B cell (primary cell): Measurements from ENCODE around the gene BMP8A. TPM values are rescaled to one million over a fixed set of nuclear protein-coding genes. Genes with fewer than 3 reads are reported as not detected.

Experiments
- ATAC-seq: fragments of 200-7000 bp; cut with Tn5 transposase; one replicate; pipeline ENCODE4 v1.10.0; 2021; ENCODE audit warnings: low read depth, mild to moderate bottlenecking, moderate number of reproducible peaks, moderate library complexity
- CTCF ChIA-PET: fragments of 350-600 bp; sonication (Branson Sonifier 250); formaldehyde crosslinking; loops from one replicate; lab custom pipeline; 2021; ENCODE audit warnings: antibody characterized with exemption, inconsistent platforms; lab: Charles Lee
- POLR2A ChIA-PET: fragments of 350-600 bp; sonication (Branson Sonifier 250); formaldehyde crosslinking; loops from one replicate; lab custom pipeline; 2021; ENCODE audit warnings: antibody characterized with exemption; lab: Charles Lee
- DNase-seq: peaks from one replicate; pipeline ENCODE4 v3.0.0; 2013
- H2AFZ ChIP-seq: 2 replicates; pipeline ENCODE4 v1.6.1; 2012; ENCODE audit warnings: mild to moderate bottlenecking, low read depth, low read length; ENCODE audit not compliant: insufficient read depth, poor library complexity, severe bottlenecking
- H3K27ac ChIP-seq, 2 donors: 1 replicate in 1 of 2; 2 replicates in 1 of 2; pipeline ENCODE4 v1.5.1; 2012 to 2013; ENCODE audit warnings: low read length in 2 of 2, mild to moderate bottlenecking in 2 of 2, moderate library complexity in 1 of 2
- H3K27me3 ChIP-seq, 4 experiments: fragments of 200-600 bp in 1 of 4; sonication (generic) in 1 of 4; replicated peaks in 1 of 4; 1 replicate in 2 of 4; 2 replicates in 2 of 4; pipeline versions ENCODE4 v1.6.1 to v1.7.0; 2013 to 2016; ENCODE audit warnings: low read length in 3 of 4, mild to moderate bottlenecking in 2 of 4, mixed read lengths in 1 of 4, moderate library complexity in 1 of 4; ENCODE audit not compliant: insufficient read depth in 4 of 4, control insufficient read depth in 3 of 4; ENCODE audit errors: control extremely low read depth in 1 of 4
- H3K36me3 ChIP-seq, 2 experiments: replicated peaks in 1 of 2; 1 replicate in 1 of 2; 2 replicates in 1 of 2; pipeline versions ENCODE4 v1.6.1 to v1.7.1; 2013; ENCODE audit warnings: low read length in 1 of 2; ENCODE audit not compliant: insufficient read depth in 2 of 2, control insufficient read depth in 1 of 2; ENCODE audit errors: control extremely low read depth in 1 of 2, extremely low read depth in 1 of 2
- H3K4me1 ChIP-seq, 2 donors: fragments of 200-600 bp in 1 of 2; sonication (generic) in 1 of 2; 1 replicate in 1 of 2; 2 replicates in 1 of 2; pipeline versions ENCODE4 v1.5.1 to v1.6.1; 2013 to 2017; ENCODE audit warnings: low read length in 2 of 2; ENCODE audit not compliant: control insufficient read depth in 2 of 2, insufficient read depth in 2 of 2
- H3K4me2 ChIP-seq: replicated peaks from 2 replicates; pipeline ENCODE3; 2012; ENCODE audit warnings: mild to moderate bottlenecking, low read depth, low read length; ENCODE audit not compliant: poor library complexity, severe bottlenecking
- H3K4me3 ChIP-seq, 5 experiments: fragments of 200-600 bp in 1 of 5; sonication (generic) in 1 of 5; 1 replicate in 3 of 5; 2 replicates in 2 of 5; pipeline versions ENCODE4 v1.5.1 to v1.7.0; 2011 to 2016; ENCODE audit warnings: low read length in 4 of 5, mild to moderate bottlenecking in 4 of 5, low read depth in 2 of 5, control low read depth in 1 of 5, moderate library complexity in 1 of 5; ENCODE audit not compliant: insufficient read depth in 1 of 5; ENCODE audit errors: control extremely low read depth in 1 of 5, extremely low read depth in 1 of 5
- H3K79me2 ChIP-seq: fragments of 200-600 bp; sonication (generic); one replicate; pipeline ENCODE4 v1.6.0; 2016; ENCODE audit warnings: low read length; ENCODE audit not compliant: control insufficient read depth, insufficient read depth
- H3K9ac ChIP-seq: fragments of 200-600 bp; sonication (generic); 2 replicates; pipeline ENCODE4 v1.6.1; 2017; ENCODE audit warnings: mild to moderate bottlenecking, low read length, moderate library complexity
- H3K9me3 ChIP-seq, 3 donors: one replicate each; pipeline versions ENCODE4 v1.6.1 to v1.7.1; 2013; ENCODE audit warnings: low read length in 2 of 3; ENCODE audit not compliant: control insufficient read depth in 2 of 3, insufficient read depth in 1 of 3; ENCODE audit errors: control extremely low read depth in 1 of 3
- H4K20me1 ChIP-seq: 2 replicates; pipeline ENCODE4 v1.6.0; 2012; ENCODE audit warnings: mild to moderate bottlenecking, low read length; ENCODE audit not compliant: insufficient read depth, control insufficient read depth, poor library complexity, severe bottlenecking
- H3K27ac Mint-ChIP-seq: one replicate; pipeline ENCODE4 v1.8.0; 2021; ENCODE audit warnings: mixed read lengths
- H3K27me3 Mint-ChIP-seq: one replicate; pipeline ENCODE4 v1.8.0; 2021; ENCODE audit warnings: mixed read lengths
- H3K4me1 Mint-ChIP-seq: one replicate; pipeline ENCODE4 v1.8.0; 2021; ENCODE audit warnings: mixed read lengths
- H3K4me3 Mint-ChIP-seq: one replicate; pipeline ENCODE4 v1.8.0; 2021; ENCODE audit warnings: mixed read lengths
- H3K9me3 Mint-ChIP-seq: one replicate; pipeline ENCODE4 v1.8.0; 2022; ENCODE audit warnings: mixed read lengths; ENCODE audit not compliant: insufficient read depth
- CTCF ChIP-seq: fragments of 200-600 bp; IDR thresholded peaks from one replicate; pipeline ENCODE4 v1.8.0; 2022; ENCODE audit warnings: antibody characterized with exemption, mild to moderate bottlenecking
- EZH2 ChIP-seq: IDR thresholded peaks from 2 replicates; pipeline ENCODE4 v1.6.1; 2012; ENCODE audit warnings: borderline replicate concordance, low read depth, mild to moderate bottlenecking, moderate library complexity, low read length; ENCODE audit not compliant: insufficient read depth, poor library complexity, severe bottlenecking
- WGBS: methylation state at CpG from one replicate; pipeline ENCODE4 v1.1.5; 2013; ENCODE audit warnings: missing lambda C conversion rate; ENCODE audit not compliant: insufficient coverage; 5-methylcytosine and 5-hydroxymethylcytosine counted together
- intact Hi-C: fragments of 100-400 bp; cut with micrococcal nuclease; formaldehyde crosslinking; loops from one replicate; pipeline ENCODE4 v1.10.0; 2022
- polyA plus RNA-seq: library from polyadenylated mRNA; depleted of rRNA; stranded (reverse); fragments of >200 nt; gene quantifications from 2 replicates; pipeline ENCODE4 v1.2.3, GENCODE V29; 2012
- total RNA-seq, 2 donors: library from RNA; stranded (reverse); fragments of 120-200 nt in 1 of 2; gene quantifications; 1 replicate in 1 of 2; 2 replicates in 1 of 2; pipeline versions ENCODE4 v1.2.3 to v1.2.4, GENCODE V29; 2013 to 2022

The BMP8A gene
- total and polyA plus RNA-seq, 2 donors (not counting 1 experiment from before 2014, with no cell fraction given) = 0.25 to 1.1 TPM

- WGBS = no CpG with 5 or more reads among the region's 1 CpG
- CTCF ChIA-PET = interaction anchor here (0.7 to 1.5 kb wide), 3 partner anchors 33 to 98 kb away, joined by 3 to 4 read pairs (median 3); partner anchors contain the start of gene BMP8A
- Histone ChIP-seq H3K79me2 (peaks cover 41% of the 10 kb centered on the region), H3K9ac (no peak overlapping the region), H3K4me3 (no peak overlapping the region), H3K27me3 (no peaks in the 10 kb centered on the region), H2AFZ (no peak overlapping the region), H3K9me3 (peaks cover 0 to 5% (median 0%) of the 10 kb centered on the region in 3 donors), H3K27ac (no peak overlapping the region), H4K20me1 (peaks cover 50% of the 10 kb centered on the region), H3K36me3 (peaks cover 22 to 43% of the 10 kb centered on the region in 2 experiments), H3K4me1 (peaks cover 24 to 28% of the 10 kb centered on the region in 2 donors), H3K4me2 (no peak overlapping the region)
- ATAC-seq (no peak), DNase-seq (no peak)
- POLR2A ChIA-PET = no interaction called here
- TF ChIP-seq EZH2 (no peak), CTCF (no peak)
- Mint-ChIP-seq H3K4me3 (peak overlapping the region; percentile 90), H3K27me3 (no peaks in the 10 kb centered on the region), H3K9me3 (no peaks in the 10 kb centered on the region), H3K4me1 (peaks cover 28% of the 10 kb centered on the region), H3K27ac (peak overlapping the region; percentile 10)
- intact Hi-C loops = no loop called here
Measured at GRCh38 chr1:39573097-39573465, 81.6 kb downstream of the BMP8A start.

GRCh38 chr1:39573736-39574624 is 82.5 kb downstream of the BMP8A start:
- TF ChIP-seq EZH2 = no peak
- no peak for TF ChIP-seq CTCF
- peak overlapping the region; percentile 96 for H3K4me2 ChIP-seq
- H3K4me3 ChIP-seq = peak overlapping the region in 2 of 5 experiments; percentile 7 to 66
- ATAC-seq (no peak), DNase-seq (no peak)
- no peaks in the 10 kb centered on the region for H3K27me3 Mint-ChIP-seq
- H3K9me3 ChIP-seq = peaks cover 0 to 5% (median 0%) of the 10 kb centered on the region in 3 donors
- peaks cover 24 to 28% of the 10 kb centered on the region in 2 donors for H3K4me1 ChIP-seq
- H3K9ac ChIP-seq = peak overlapping the region; percentile 83
- CTCF ChIA-PET = interaction anchor here (0.7 to 1.5 kb wide), 5 partner anchors 32 to 97 kb away, joined by 3 to 4 read pairs (median 3); no protein-coding TSS in a partner anchor
- H3K9me3 Mint-ChIP-seq = no peaks in the 10 kb centered on the region
- 73% methylated on average over 10 of the region's 12 CpGs for WGBS
- no peak overlapping the region for H2AFZ ChIP-seq
- H4K20me1 ChIP-seq = peaks cover 50% of the 10 kb centered on the region
- H3K27ac Mint-ChIP-seq = peak overlapping the region; percentile 37
- H3K27ac ChIP-seq = no peak overlapping the region
- H3K4me1 Mint-ChIP-seq = peaks cover 28% of the 10 kb centered on the region
- peaks cover 18 to 34% of the 10 kb centered on the region in 2 experiments for H3K36me3 ChIP-seq
- intact Hi-C loops = no loop called here
- POLR2A ChIA-PET = no interaction called here
- no peaks in the 10 kb centered on the region for H3K27me3 ChIP-seq
- peak overlapping the region; percentile 90 for H3K4me3 Mint-ChIP-seq
- peaks cover 41% of the 10 kb centered on the region for H3K79me2 ChIP-seq
